Measurements from ENCODE around the gene UEVLD. TPM values are rescaled to one million over a fixed set of nuclear protein-coding genes. Genes with fewer than 3 reads are reported as not detected.

The UEVLD gene
- total RNA-seq, result 10 to 100 TPM in 1 of 2 donors, 1 to 10 TPM in 1; 7.7 to 15.5 TPM
- polyA plus RNA-seq, result 1 to 10 TPM; 5.7 TPM

DNA sequence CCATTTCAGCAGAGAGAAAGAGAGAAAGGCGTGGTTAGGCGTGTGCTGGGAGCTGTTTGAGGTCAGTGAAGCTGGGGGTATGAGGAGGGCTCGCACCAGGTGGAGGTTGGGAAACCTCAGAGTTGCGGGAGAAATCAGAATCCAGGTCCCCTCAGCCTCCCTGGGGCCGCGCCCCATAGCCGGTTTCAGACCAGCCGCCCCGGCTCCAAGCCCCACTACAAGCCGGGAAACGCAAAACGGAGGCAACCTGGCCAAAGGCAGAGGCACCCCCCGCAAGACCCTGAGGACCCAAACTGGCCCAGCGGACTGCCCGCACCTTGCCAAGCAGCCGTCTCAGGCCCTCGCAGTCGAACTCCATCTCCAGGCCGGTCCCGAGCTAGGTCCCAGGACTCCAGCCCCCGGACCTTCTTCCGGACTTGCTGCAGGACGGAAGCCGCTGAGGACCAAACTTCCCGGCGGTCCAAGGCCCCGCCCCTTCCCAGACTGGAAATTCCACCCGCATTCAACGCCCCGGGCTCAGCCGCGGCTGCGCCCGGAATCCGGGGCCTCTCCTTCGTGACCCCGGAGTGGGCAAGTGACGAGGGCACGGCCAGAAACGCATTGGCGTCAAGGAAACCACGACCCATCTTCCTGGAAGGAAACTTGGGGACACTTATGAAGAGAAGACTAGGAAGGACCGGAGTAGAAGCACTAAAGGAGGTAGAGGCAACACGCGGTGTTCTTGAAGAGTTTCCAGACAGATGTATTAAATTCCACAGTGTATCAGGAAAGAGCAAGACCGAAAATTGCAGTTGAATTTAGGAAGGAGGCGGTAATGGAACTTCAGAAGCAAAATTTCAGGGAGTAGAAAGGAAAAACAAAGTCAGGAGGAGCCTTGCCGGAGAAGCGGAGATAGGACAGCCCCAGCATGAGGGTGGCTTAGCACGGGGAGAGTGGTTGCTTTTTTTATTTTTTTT, at the start of gene UEVLD:
UEVLD (minus strand) TSS at position 438 of the 956 bp plus-strand sequence; CDS start at position 358, 80 bp downstream.
- H3K27ac ChIP-seq (ENCODE audit: low read depth in 1 of 2, low read length in 2 of 2), result peak within 1 kb of the TSS; percentile 62 to 65
- peaks cover 0 to 18% (median 11%) of the 10 kb centered on the region in 4 donors for H3K4me1 ChIP-seq (ENCODE audit: control insufficient read depth in 4 of 4, insufficient read depth in 4 of 4, low read length in 3 of 4)
- no peaks in the 10 kb centered on the region for H3K27me3 ChIP-seq (ENCODE audit: control insufficient read depth in 4 of 4, insufficient read depth in 4 of 4, low read length in 3 of 4)
- H3K9me3 ChIP-seq (ENCODE audit: control insufficient read depth in 4 of 4, low read length in 3 of 4), result no peaks in the 10 kb centered on the region
- under 1% methylated on average over 50 of the region's 50 CpGs for WGBS
- DNase-seq (ENCODE audit: low spot score), result peak; percentile 81
- H3K36me3 ChIP-seq (ENCODE audit: control insufficient read depth in 4 of 4, insufficient read depth in 3 of 4, low read depth in 1 of 4, low read length in 3 of 4), result peaks cover 0 to 2% (median 0%) of the 10 kb centered on the region in 4 donors
- peak within 1 kb of the TSS; percentile 83 to 84 for H3K9ac ChIP-seq (ENCODE audit: low read depth in 1 of 2, low read length in 2 of 2)
- peak within 1 kb of the TSS; percentile 78 to 92 (median 90) for H3K4me3 ChIP-seq (ENCODE audit: low read depth in 1 of 3, low read length in 3 of 3)
- TF ChIP-seq RXRA (IDR thresholded peaks at IDR 0.05), result peak; percentile 72 to 79
- TF ChIP-seq, protein P1, sequence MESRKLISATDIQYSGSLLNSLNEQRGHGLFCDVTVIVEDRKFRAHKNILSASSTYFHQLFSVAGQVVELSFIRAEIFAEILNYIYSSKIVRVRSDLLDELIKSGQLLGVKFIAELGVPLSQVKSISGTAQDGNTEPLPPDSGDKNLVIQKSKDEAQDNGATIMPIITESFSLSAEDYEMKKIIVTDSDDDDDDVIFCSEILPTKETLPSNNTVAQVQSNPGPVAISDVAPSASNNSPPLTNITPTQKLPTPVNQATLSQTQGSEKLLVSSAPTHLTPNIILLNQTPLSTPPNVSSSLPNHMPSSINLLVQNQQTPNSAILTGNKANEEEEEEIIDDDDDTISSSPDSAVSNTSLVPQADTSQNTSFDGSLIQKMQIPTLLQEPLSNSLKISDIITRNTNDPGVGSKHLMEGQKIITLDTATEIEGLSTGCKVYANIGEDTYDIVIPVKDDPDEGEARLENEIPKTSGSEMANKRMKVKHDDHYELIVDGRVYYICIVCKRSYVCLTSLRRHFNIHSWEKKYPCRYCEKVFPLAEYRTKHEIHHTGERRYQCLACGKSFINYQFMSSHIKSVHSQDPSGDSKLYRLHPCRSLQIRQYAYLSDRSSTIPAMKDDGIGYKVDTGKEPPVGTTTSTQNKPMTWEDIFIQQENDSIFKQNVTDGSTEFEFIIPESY (IDR thresholded peaks at IDR 0.05), result peak; percentile 96
- peak; percentile 21 for TF ChIP-seq TAF1 (conservative IDR thresholded peaks at IDR 0.05)
- no peak for TF ChIP-seq FOXA2 (IDR thresholded peaks at IDR 0.05)
- TF ChIP-seq YY1 (IDR thresholded peaks at IDR 0.05), result peak; percentile 92
- peak; percentile 89 for TF ChIP-seq NR2F2 (IDR thresholded peaks at IDR 0.05)
- TF ChIP-seq EGR1 (IDR thresholded peaks at IDR 0.05; ENCODE audit: low read depth in 2 of 2), result peak; percentile 54 to 55
- TF ChIP-seq CTCF (IDR thresholded peaks at IDR 0.05; ENCODE audit: low read depth, low read length, missing input control), result no peak
- TF ChIP-seq GABPA (IDR thresholded peaks at IDR 0.05 in 1 of 2, conservative IDR thresholded peaks at IDR 0.05 in 1 of 2), result peak; percentile 32 to 89
- TF ChIP-seq, protein P2, sequence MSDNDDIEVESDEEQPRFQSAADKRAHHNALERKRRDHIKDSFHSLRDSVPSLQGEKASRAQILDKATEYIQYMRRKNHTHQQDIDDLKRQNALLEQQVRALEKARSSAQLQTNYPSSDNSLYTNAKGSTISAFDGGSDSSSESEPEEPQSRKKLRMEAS (IDR thresholded peaks at IDR 0.05), result peak; percentile 97
- peak; percentile 56 to 64 for TF ChIP-seq RAD21 (IDR thresholded peaks at IDR 0.05)
- TF ChIP-seq, protein P3, sequence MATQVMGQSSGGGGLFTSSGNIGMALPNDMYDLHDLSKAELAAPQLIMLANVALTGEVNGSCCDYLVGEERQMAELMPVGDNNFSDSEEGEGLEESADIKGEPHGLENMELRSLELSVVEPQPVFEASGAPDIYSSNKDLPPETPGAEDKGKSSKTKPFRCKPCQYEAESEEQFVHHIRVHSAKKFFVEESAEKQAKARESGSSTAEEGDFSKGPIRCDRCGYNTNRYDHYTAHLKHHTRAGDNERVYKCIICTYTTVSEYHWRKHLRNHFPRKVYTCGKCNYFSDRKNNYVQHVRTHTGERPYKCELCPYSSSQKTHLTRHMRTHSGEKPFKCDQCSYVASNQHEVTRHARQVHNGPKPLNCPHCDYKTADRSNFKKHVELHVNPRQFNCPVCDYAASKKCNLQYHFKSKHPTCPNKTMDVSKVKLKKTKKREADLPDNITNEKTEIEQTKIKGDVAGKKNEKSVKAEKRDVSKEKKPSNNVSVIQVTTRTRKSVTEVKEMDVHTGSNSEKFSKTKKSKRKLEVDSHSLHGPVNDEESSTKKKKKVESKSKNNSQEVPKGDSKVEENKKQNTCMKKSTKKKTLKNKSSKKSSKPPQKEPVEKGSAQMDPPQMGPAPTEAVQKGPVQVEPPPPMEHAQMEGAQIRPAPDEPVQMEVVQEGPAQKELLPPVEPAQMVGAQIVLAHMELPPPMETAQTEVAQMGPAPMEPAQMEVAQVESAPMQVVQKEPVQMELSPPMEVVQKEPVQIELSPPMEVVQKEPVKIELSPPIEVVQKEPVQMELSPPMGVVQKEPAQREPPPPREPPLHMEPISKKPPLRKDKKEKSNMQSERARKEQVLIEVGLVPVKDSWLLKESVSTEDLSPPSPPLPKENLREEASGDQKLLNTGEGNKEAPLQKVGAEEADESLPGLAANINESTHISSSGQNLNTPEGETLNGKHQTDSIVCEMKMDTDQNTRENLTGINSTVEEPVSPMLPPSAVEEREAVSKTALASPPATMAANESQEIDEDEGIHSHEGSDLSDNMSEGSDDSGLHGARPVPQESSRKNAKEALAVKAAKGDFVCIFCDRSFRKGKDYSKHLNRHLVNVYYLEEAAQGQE (IDR thresholded peaks at IDR 0.05), result peak; percentile 87
- TF ChIP-seq ATF3 (IDR thresholded peaks at IDR 0.05), result peak; percentile 25
- TF ChIP-seq FOXA1 (IDR thresholded peaks at IDR 0.05), result peak; percentile 17
- no peak for TF ChIP-seq HNF4G (IDR thresholded peaks at IDR 0.05)
- TF ChIP-seq JUND (IDR thresholded peaks at IDR 0.05), result no peak
- TF ChIP-seq SP1 (IDR thresholded peaks at IDR 0.05), result peak; percentile 84
- TF ChIP-seq HNF4A (conservative IDR thresholded peaks at IDR 0.05), result peak; percentile 57 to 63
